HG03460 (cell line): ENCODE data around the gene DNAI7.
A peak's percentile ranks its signal among the peaks of the same experiment; 100 is the strongest.

Experiments
- ATAC-seq: cut with Tn5 transposase; IDR thresholded peaks from one replicate; pipeline ENCODE4 v1.9.1; 2021; ENCODE audit not compliant: unreplicated experiment

Gene DNAI7

GRCh38 chr12:25195056-25195971, at the start of gene DNAI7, which contains the start of gene ETFRF1:
DNAI7 (minus strand) TSS chr12:25195160; CDS start chr12:25195078, 82 bp downstream.
ETFRF1 (plus strand) TSS chr12:25195237; CDS start chr12:25203957, 8,720 bp downstream.
- peak; percentile 91 for ATAC-seq

GRCh38 chr12:25243680-25243990, 48.7 kb upstream of the DNAI7 start:
- ATAC-seq: no peak

- ATAC-seq: no peak
These were observed 48.2 kb upstream of the DNAI7 start for GRCh38 chr12:25242981-25243679.

GRCh38 chr12:25241167-25242020, 46.4 kb upstream of the DNAI7 start:
- peak; percentile 72 for ATAC-seq

- no peak for ATAC-seq
These were observed 41.7 kb upstream of the DNAI7 start for GRCh38 chr12:25236626-25237025.

GRCh38 chr12:25236190-25236589, 41.2 kb upstream of the DNAI7 start:
- ATAC-seq: no peak

- no peak for ATAC-seq
These were observed 18.4 kb upstream of the DNAI7 start for GRCh38 chr12:25213338-25213737.

GRCh38 chr12:25208554-25208953, 13.6 kb upstream of the DNAI7 start:
- no peak for ATAC-seq

- ATAC-seq: no peak
These were observed 12.9 kb upstream of the DNAI7 start for GRCh38 chr12:25207846-25208245.

GRCh38 chr12:25207411-25207810, 12.5 kb upstream of the DNAI7 start:
- ATAC-seq: no peak

GRCh38 chr12:25202137-25202536, 7.2 kb upstream of the DNAI7 start:
- ATAC-seq: no peak

GRCh38 chr12:25200703-25201102, 5.7 kb upstream of the DNAI7 start:
- no peak for ATAC-seq

- no peak for ATAC-seq
These were observed 2.6 kb upstream of the DNAI7 start for GRCh38 chr12:25197608-25198007.

- ATAC-seq: no peak
These were observed 271 bp downstream of the DNAI7 start for GRCh38 chr12:25194722-25195055.

GRCh38 chr12:25194214-25194613, 746 bp downstream of the DNAI7 start:
- ATAC-seq: no peak

- no peak for ATAC-seq
These were observed 4.2 kb downstream of the DNAI7 start for GRCh38 chr12:25190793-25191192.

- ATAC-seq: no peak
These were observed 5.3 kb downstream of the DNAI7 start for GRCh38 chr12:25189656-25190055.

- no peak for ATAC-seq
These were observed 7.2 kb downstream of the DNAI7 start for GRCh38 chr12:25187781-25188180.

GRCh38 chr12:25186788-25187402, 8.1 kb downstream of the DNAI7 start:
- peak; percentile 88 for ATAC-seq

- peak; percentile 44 for ATAC-seq
These were observed 8.7 kb downstream of the DNAI7 start for GRCh38 chr12:25186038-25186787.
